NT2/D1 (cell line): ENCODE results near the gene ABCA4.

Source experiments
- SUZ12 ChIP-seq: IDR thresholded peaks from 2 replicates; pipeline ENCODE4 v1.6.1; 2011; ENCODE audit not compliant: insufficient read length, insufficient read depth; ENCODE audit errors: extremely low read depth
- YY1 ChIP-seq: IDR thresholded peaks from 2 replicates; pipeline ENCODE4 v1.6.1; 2011; ENCODE audit not compliant: insufficient read length, insufficient read depth
- ZNF274 ChIP-seq: IDR thresholded peaks from 2 replicates; pipeline ENCODE4 v1.6.1; 2011; ENCODE audit warnings: mild to moderate bottlenecking, low read depth, low read length

GRCh38 chr1:93976711-93977597 is 144.0 kb downstream of the ABCA4 start:
- TF ChIP-seq SUZ12 (no peak), YY1 (no peak), ZNF274 (no peak)
